GM19324 (cell line): ENCODE results near the gene MAPRE3.
A peak's percentile ranks its signal among the peaks of the same experiment; 100 is the strongest.

ENCODE experiments used
- ATAC-seq: cut with Tn5 transposase; IDR thresholded peaks from one replicate; pipeline ENCODE4 v1.9.1; 2021; ENCODE audit warnings: mild to moderate bottlenecking, moderate library complexity; ENCODE audit not compliant: unreplicated experiment, low FRiP score

The MAPRE3 gene

GRCh38 chr2:27038012-27038411 lies 67.6 kb downstream of the MAPRE3 start:
- no peak for ATAC-seq

GRCh38 chr2:27038631-27039339 lies 68.3 kb downstream of the MAPRE3 start:
- no peak for ATAC-seq

- no peak for ATAC-seq
These were observed 69.0 kb downstream of the MAPRE3 start for GRCh38 chr2:27039426-27039825.

- ATAC-seq = no peak
These were observed 69.4 kb downstream of the MAPRE3 start for GRCh38 chr2:27039871-27040270.

GRCh38 chr2:27040282-27040681 lies 69.8 kb downstream of the MAPRE3 start:
- no peak for ATAC-seq

GRCh38 chr2:27041752-27042151 lies 71.3 kb downstream of the MAPRE3 start:
- no peak for ATAC-seq

- no peak for ATAC-seq
These were observed 71.8 kb downstream of the MAPRE3 start for GRCh38 chr2:27042159-27042661.

- ATAC-seq = no peak
These were observed 72.7 kb downstream of the MAPRE3 start for GRCh38 chr2:27042985-27043634.

GRCh38 chr2:27049422-27050280 lies 79.2 kb downstream of the MAPRE3 start:
- peak; percentile 10 for ATAC-seq

- ATAC-seq = peak; percentile 43
These were observed 80.0 kb downstream of the MAPRE3 start for GRCh38 chr2:27050281-27050995.

GRCh38 chr2:27050996-27051901 lies 80.8 kb downstream of the MAPRE3 start, which contains the start of gene AGBL5:
TSS of gene AGBL5 (plus strand) at chr2:27051668. CDS start at chr2:27052959, 1,291 bp downstream.
- ATAC-seq = peak; percentile 73

- no peak for ATAC-seq
These were observed 81.6 kb downstream of the MAPRE3 start for GRCh38 chr2:27051902-27052645.

- no peak for ATAC-seq
These were observed 82.9 kb downstream of the MAPRE3 start for GRCh38 chr2:27053321-27053720.

GRCh38 chr2:27053776-27054175 lies 83.3 kb downstream of the MAPRE3 start:
- ATAC-seq = no peak

GRCh38 chr2:27054721-27055120 lies 84.3 kb downstream of the MAPRE3 start:
- ATAC-seq = no peak

GRCh38 chr2:27057184-27057583 lies 86.7 kb downstream of the MAPRE3 start:
- ATAC-seq = no peak

GRCh38 chr2:27058210-27058609 lies 87.8 kb downstream of the MAPRE3 start:
- no peak for ATAC-seq

- ATAC-seq = no peak
These were observed 88.8 kb downstream of the MAPRE3 start for GRCh38 chr2:27059141-27059820.
